Measurements from ENCODE around the gene KCNN1.
A peak's percentile ranks its signal among the peaks of the same experiment; 100 is the strongest.
"Not testable (repeated sequence)": the region's sequence is repeated elsewhere in the genome, so short reads cannot be mapped to it uniquely, and the experiment has no call there.

KCNN1 gene

GRCh38 chr19:18001777-18002345, 35.0 kb downstream of the KCNN1 start:
- DNase-seq, result no peak

- no peak for DNase-seq
Observed at GRCh38 chr19:18002347-18002850, 35.5 kb downstream of the KCNN1 start.

- DNase-seq, result not testable (repeated sequence)
Observed at GRCh38 chr19:18005750-18006149, 38.8 kb downstream of the KCNN1 start.

- peak; percentile 48 for DNase-seq
Observed at GRCh38 chr19:18007044-18007916, 40.4 kb downstream of the KCNN1 start.

- peak; percentile 70 for DNase-seq
Observed at GRCh38 chr19:18007917-18008673, 41.2 kb downstream of the KCNN1 start, which contains the start of gene ARRDC2. ARRDC2 (plus strand) TSS chr19:18008170; CDS start chr19:18008311, 141 bp downstream.

GRCh38 chr19:18008814-18009213, 41.9 kb downstream of the KCNN1 start:
- DNase-seq, result no peak

- DNase-seq, result no peak
Observed at GRCh38 chr19:18009412-18010066, 42.6 kb downstream of the KCNN1 start.

- DNase-seq, result no peak
Observed at GRCh38 chr19:18010149-18010548, 43.2 kb downstream of the KCNN1 start.

- DNase-seq, result no peak
Observed at GRCh38 chr19:18013210-18014111, 46.6 kb downstream of the KCNN1 start.

GRCh38 chr19:18014197-18014596, 47.3 kb downstream of the KCNN1 start:
- DNase-seq, result no peak

GRCh38 chr19:18016209-18016910, 49.5 kb downstream of the KCNN1 start:
- DNase-seq, result no peak

- no peak for DNase-seq
Observed at GRCh38 chr19:18017275-18018083, 50.6 kb downstream of the KCNN1 start.

GRCh38 chr19:18020212-18021085, 53.5 kb downstream of the KCNN1 start:
- DNase-seq, result no peak

- DNase-seq, result no peak
Observed at GRCh38 chr19:18021121-18021755, 54.3 kb downstream of the KCNN1 start.

GRCh38 chr19:18023622-18024251, 56.8 kb downstream of the KCNN1 start:
- no peak for DNase-seq

- DNase-seq, result no peak
Observed at GRCh38 chr19:18027151-18027550, 60.2 kb downstream of the KCNN1 start.

- peak; percentile 1 for DNase-seq
Observed at GRCh38 chr19:18029617-18030338, 62.9 kb downstream of the KCNN1 start.

Data from NCI-H748 treated with DMSO at 0.1 percent for 48 hours (cell line).